Tibial nerve (tissue), 4 donors: Measurements from ENCODE around the gene PDE2A.

Experiments
- CTCF ChIP-seq, 5 experiments: fragments of 200-600 bp in 3 of 5; fragments of 450-650 bp in 2 of 5; sonication (generic) in 3 of 5; IDR thresholded peaks; one replicate each; pipeline ENCODE4 v1.5.1; 2016 to 2019; ENCODE audit warnings: antibody characterized with exemption in 5 of 5, mild to moderate bottlenecking in 3 of 5, moderate library complexity in 2 of 5
- EP300 ChIP-seq, 2 donors: sonication (generic); formaldehyde crosslinking; IDR thresholded peaks; one replicate each; pipeline ENCODE4 v1.6.1; 2017; ENCODE audit warnings: antibody characterized with exemption in 2 of 2, mild to moderate bottlenecking in 1 of 2
- POLR2A ChIP-seq, 2 donors: fragments of 450-650 bp; IDR thresholded peaks; one replicate each; pipeline ENCODE4 v1.6.1; 2017; ENCODE audit warnings: antibody characterized with exemption in 2 of 2, mild to moderate bottlenecking in 2 of 2, moderate library complexity in 2 of 2

- TF ChIP-seq CTCF (IDR thresholded peaks at IDR 0.05) = no peak
- no peak for TF ChIP-seq POLR2A (IDR thresholded peaks at IDR 0.05)
- no peak for TF ChIP-seq EP300 (IDR thresholded peaks at IDR 0.05)
These were observed 89.2 kb downstream of the PDE2A start for GRCh38 chr11:72584939-72585597.
